ENCODE data around the gene TUBG1. TPM values are rescaled to one million over a fixed set of nuclear protein-coding genes. Genes with fewer than 3 reads are reported as not detected.

The TUBG1 gene
- total RNA-seq, 1 experiment from 2014 or later: 140 TPM

GRCh38 chr17:42659079-42659931 is 49.8 kb downstream of the TUBG1 start, which contains the start of gene TUBG2 (continued):
- peak; percentile 89 for TF ChIP-seq SMAD3 (CRISPR knock-in tag; IDR thresholded peaks at IDR 0.05; ENCODE audit: borderline replicate concordance)
- peak; percentile 43; the same call in 1 of the 2 replicates for TF ChIP-seq E2F5 (CRISPR knock-in tag; IDR thresholded peaks at IDR 0.05)
- TF ChIP-seq NFATC4 (CRISPR knock-in tag; IDR thresholded peaks at IDR 0.05): no peak
- TF ChIP-seq ERG (CRISPR knock-in tag; IDR thresholded peaks at IDR 0.05): no peak
- no peak for TF ChIP-seq CTCF (IDR thresholded peaks at IDR 0.05)
- peak; percentile 88 for TF ChIP-seq ETV6 (CRISPR knock-in tag; IDR thresholded peaks at IDR 0.05)
- TF ChIP-seq NFE2L1 (CRISPR knock-in tag; IDR thresholded peaks at IDR 0.05): no peak; the same call in 1 of the 2 replicates
- no peak for TF ChIP-seq SOX15 (CRISPR knock-in tag; IDR thresholded peaks at IDR 0.05)
- TF ChIP-seq TP53 (CRISPR knock-in tag; IDR thresholded peaks at IDR 0.05): no peak; the same call in 1 of the 2 replicates
- TF ChIP-seq ZNF232 (CRISPR knock-in tag; IDR thresholded peaks at IDR 0.05): peak; percentile 89
- TF ChIP-seq ZNF425 (CRISPR knock-in tag; conservative IDR thresholded peaks at IDR 0.05): no peak
- TF ChIP-seq NR2C2 (CRISPR knock-in tag; IDR thresholded peaks at IDR 0.05): no peak
- peak; percentile 86; the same call in 1 of the 2 replicates for TF ChIP-seq TEAD1 (CRISPR knock-in tag; IDR thresholded peaks at IDR 0.05)
- no peak for TF ChIP-seq ZNF219 (CRISPR knock-in tag; IDR thresholded peaks at IDR 0.05; ENCODE audit: borderline replicate concordance)
- no peak for TF ChIP-seq JUN (CRISPR knock-in tag; IDR thresholded peaks at IDR 0.05)
- TF ChIP-seq PRDM15 (CRISPR knock-in tag; IDR thresholded peaks at IDR 0.05): peak; percentile 70
- TF ChIP-seq IRF2 (CRISPR knock-in tag; IDR thresholded peaks at IDR 0.05; ENCODE audit: borderline replicate concordance, low read depth): no peak
- TF ChIP-seq USF1 (CRISPR knock-in tag; IDR thresholded peaks at IDR 0.05): no peak
- no peak for TF ChIP-seq ZNF263 (CRISPR knock-in tag; IDR thresholded peaks at IDR 0.05; ENCODE audit: low read depth)
- no peak for TF ChIP-seq AR (CRISPR knock-in tag; IDR thresholded peaks at IDR 0.05)
- no peak for TF ChIP-seq CDX4 (CRISPR knock-in tag; IDR thresholded peaks at IDR 0.05; ENCODE audit: borderline replicate concordance)
- no peak for TF ChIP-seq USF2 (CRISPR knock-in tag; IDR thresholded peaks at IDR 0.05)
- TF ChIP-seq MAX (CRISPR knock-in tag; IDR thresholded peaks at IDR 0.05): peak; percentile 69; the same call in 1 of the 2 replicates

Data from WTC11 (cell line).